GM12878 (cell line): ENCODE data around the gene OPA1. TPM values are rescaled to one million over a fixed set of nuclear protein-coding genes. Genes with fewer than 3 reads are reported as not detected.

Source experiments
- ATAC-seq: fragments of 200-7000 bp; cut with Tn5 transposase; 3 replicates; pipeline ENCODE4 v1.9.1; 2020; ENCODE audit warnings: mild to moderate bottlenecking, moderate library complexity
- BruUV-seq: library from RNA; stranded (reverse); fragments of 400-500 nt; replicated peaks from 2 replicates; lab custom pipeline; 2021; lab: Mats Ljungman, UMichigan
- CTCF ChIA-PET: fragments of 300-600 bp; sonication (Branson Sonifier 250); formaldehyde crosslinking; extraction: SDS; loops from one replicate; lab custom pipeline; 2021; ENCODE audit warnings: inconsistent platforms; lab: Yijun Ruan, JAX
- POLR2A ChIA-PET: fragments of 350-600 bp; formaldehyde crosslinking; extraction: SDS; loops from one replicate; lab custom pipeline; 2021; ENCODE audit warnings: inconsistent platforms; lab: Charles Lee
- RAD21 ChIA-PET: fragments of 300-600 bp; sonication (Branson Sonifier 250); formaldehyde crosslinking; loops from one replicate; lab custom pipeline; 2023; ENCODE audit warnings: antibody characterized with exemption; ENCODE audit not compliant: unreplicated experiment; lab: Charles Lee
- SMC1A ChIA-PET: fragments of 300-600 bp; sonication (Branson Sonifier 250); formaldehyde crosslinking; loops from one replicate; lab custom pipeline; 2023; ENCODE audit not compliant: unreplicated experiment, uncharacterized antibody; lab: Charles Lee
- DNase-seq: peaks from one replicate; pipeline ENCODE4 v3.0.0-alpha.2; 2011; ENCODE audit warnings: low read depth, low spot score
- FAIRE-seq: peaks from 3 replicates; lab custom pipeline; 2011; peaks lifted over from hg19 to GRCh38; lab: Jason Lieb, UNC
- H2AFZ ChIP-seq: 2 replicates; pipeline ENCODE4 v1.6.0; 2011; ENCODE audit warnings: low read depth, low read length, control low read depth; ENCODE audit not compliant: control insufficient read depth
- H3K27ac ChIP-seq: 2 replicates; pipeline ENCODE4 v1.5.1; 2011; ENCODE audit warnings: control low read depth; ENCODE audit not compliant: control insufficient read depth, insufficient read depth
- H3K27me3 ChIP-seq, 2 experiments: replicated peaks in 1 of 2; 2 replicates each; pipeline versions ENCODE4 v1.6.0 to v1.6.1; 2011; ENCODE audit warnings: low read length in 1 of 2; ENCODE audit not compliant: control insufficient read depth in 2 of 2, insufficient read depth in 2 of 2
- H3K36me3 ChIP-seq, 2 experiments: 2 replicates each; pipeline ENCODE4 v1.5.1; 2011; ENCODE audit warnings: low read length in 1 of 2; ENCODE audit not compliant: control insufficient read depth in 2 of 2, insufficient read depth in 2 of 2
- H3K4me1 ChIP-seq: 2 replicates; pipeline ENCODE4 v1.6.1; 2011; ENCODE audit warnings: mild to moderate bottlenecking, low read length, moderate library complexity, mixed read lengths; ENCODE audit not compliant: control insufficient read depth, insufficient read depth
- H3K4me2 ChIP-seq: 2 replicates; pipeline ENCODE4 v1.6.0; 2011; ENCODE audit warnings: control low read depth; ENCODE audit not compliant: control insufficient read depth, insufficient read depth
- H3K4me3 ChIP-seq: fragments of 200-600 bp; sonication (generic); 2 replicates; pipeline ENCODE4 v1.5.1; 2016
- H3K79me2 ChIP-seq: 2 replicates; pipeline ENCODE4 v1.6.0; 2011; ENCODE audit warnings: low read length; ENCODE audit not compliant: control insufficient read depth, insufficient read depth
- H3K9ac ChIP-seq: 2 replicates; pipeline ENCODE4 v1.8.0; 2011; ENCODE audit warnings: low read length, control low read depth, mixed read lengths; ENCODE audit not compliant: control insufficient read depth, insufficient read depth
- H3K9me3 ChIP-seq: replicated peaks from 3 replicates; pipeline ENCODE4 v1.5.1; 2011; ENCODE audit warnings: mild to moderate bottlenecking, low read length; ENCODE audit not compliant: control insufficient read depth, insufficient read depth
- H4K20me1 ChIP-seq: 2 replicates; pipeline ENCODE4 v1.6.0; 2011; ENCODE audit not compliant: control insufficient read depth, insufficient read depth
- EED ChIP-seq: sonication (generic); IDR thresholded peaks from 2 replicates; pipeline ENCODE4 v1.6.1; 2016; ENCODE audit warnings: antibody characterized with exemption, low read depth
- NFYA ChIP-seq: IDR thresholded peaks from 2 replicates; pipeline ENCODE4 v1.6.1; 2011; ENCODE audit warnings: low read depth, mild to moderate bottlenecking, low read length, improper control_type of control experiment, borderline replicate concordance
- RELA ChIP-seq: fragments of 450-650 bp; IDR thresholded peaks from 2 replicates; pipeline ENCODE4 v1.8.0; 2014; ENCODE audit warnings: borderline replicate concordance; ENCODE audit not compliant: partially characterized antibody
- SUPT20H ChIP-seq: IDR thresholded peaks from 2 replicates; pipeline ENCODE4 v1.6.1; 2011; ENCODE audit warnings: low read depth, mild to moderate bottlenecking, low read length, moderate library complexity, borderline replicate concordance; ENCODE audit not compliant: control insufficient read depth
- TAF1 ChIP-seq: IDR thresholded peaks from 2 replicates; pipeline ENCODE4 v1.6.1; 2011; ENCODE audit warnings: mild to moderate bottlenecking, low read depth, low read length, borderline replicate concordance
- TCF3 ChIP-seq: IDR thresholded peaks from 2 replicates; pipeline ENCODE4 v1.6.1; 2012; ENCODE audit warnings: low read depth, mild to moderate bottlenecking, low read length, borderline replicate concordance; ENCODE audit not compliant: insufficient read depth
- ZNF207 ChIP-seq: fragments of 450-650 bp; IDR thresholded peaks from 2 replicates; pipeline ENCODE4 v1.6.1; 2014; ENCODE audit warnings: antibody characterized with exemption, mild to moderate bottlenecking, borderline replicate concordance
- in situ Hi-C: fragments of 300-500 bp; cut with MboI; formaldehyde crosslinking; loops from 9 replicates; pipeline ENCODE4 v1.14.3; 2018; ENCODE audit warnings: mixed read lengths
- intact Hi-C: fragments of 100-400 bp; cut with micrococcal nuclease; formaldehyde crosslinking; loops from one replicate; pipeline ENCODE4 v1.14.2; 2022; ENCODE audit not compliant: unreplicated experiment
- polyA plus RNA-seq, 11 experiments: library from polyadenylated mRNA; depleted of rRNA in 4 of 11; unstranded in 6 of 11; stranded (reverse) in 5 of 11; fragments of >200 nt; fragmentation: Nextera tagmentation in 4 of 11; fragmentation: Illumina TruSeq in 1 of 11; extraction: Ambion mirVana in 4 of 11; extraction: Trizol in 1 of 11; gene quantifications; 1 replicate in 1 of 11; 2 replicates in 10 of 11; pipeline versions ENCODE4 v1.2.1 to v1.2.3, GENCODE V29; 2011 to 2016; ENCODE audit warnings: inconsistent platforms in 2 of 11, missing spikeins in 2 of 11, low read depth in 1 of 11
- total RNA-seq, 4 experiments: library from RNA; depleted of rRNA in 3 of 4; stranded (reverse); fragments of >200 nt in 3 of 4; fragmentation: Illumina TruSeq in 1 of 4; extraction: Trizol in 1 of 4; gene quantifications; 2 replicates each; pipeline versions ENCODE4 v1.2.1 to v1.2.3, GENCODE V29; 2013 to 2021
- TF ChIP-seq, protein P1 (sequence below): IDR thresholded peaks from 2 replicates; pipeline ENCODE4 v1.6.1; 2011; ENCODE audit warnings: low read depth, low read length, improper control_type of control experiment, borderline replicate concordance
- TF ChIP-seq, protein P2 (sequence below): fragments of 450-650 bp; IDR thresholded peaks from 2 replicates; pipeline ENCODE4 v1.6.1; 2016; ENCODE audit warnings: mild to moderate bottlenecking, moderate library complexity, borderline replicate concordance
- TF ChIP-seq, protein P3 (sequence below): fragments of 150-350 bp; IDR thresholded peaks from 2 replicates; pipeline ENCODE4 v1.6.1; 2016; ENCODE audit warnings: low read depth, low read length

OPA1 gene
- total and polyA plus RNA-seq, 10 of the 15 experiments (the other 5 are each of a cell fraction or from before 2014, with no cell fraction given): 14.7 to 108 (median 59.3) TPM

DNA sequence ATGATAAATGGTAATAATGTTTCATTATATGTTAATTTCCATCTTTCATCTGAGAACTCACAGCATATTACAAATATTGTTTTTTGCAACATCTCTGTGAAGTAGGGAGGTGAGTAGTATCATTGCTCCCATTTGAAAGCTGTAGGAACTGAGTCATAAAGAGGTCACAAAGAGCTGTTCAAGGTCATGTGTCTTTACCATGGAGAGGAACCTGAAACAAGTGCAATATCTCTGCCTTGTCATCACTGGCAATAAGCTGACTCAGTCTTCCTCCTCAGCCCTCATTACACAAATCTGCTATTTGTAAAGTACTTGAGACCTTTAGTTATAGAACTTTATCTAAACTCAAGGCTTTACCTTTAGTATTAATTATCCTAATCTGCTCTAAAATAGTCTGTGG, 33.9 kb upstream of the OPA1 start:
- SMC1A ChIA-PET: no interaction called here

More for the DNA sequence above, 33.9 kb upstream of the OPA1 start:
- no peak for ATAC-seq
- H3K4me3 ChIP-seq: no peak overlapping the region
- H3K4me2 ChIP-seq: no peak overlapping the region
- H3K36me3 ChIP-seq: no peaks in the 10 kb centered on the region
- TF ChIP-seq, protein P1, sequence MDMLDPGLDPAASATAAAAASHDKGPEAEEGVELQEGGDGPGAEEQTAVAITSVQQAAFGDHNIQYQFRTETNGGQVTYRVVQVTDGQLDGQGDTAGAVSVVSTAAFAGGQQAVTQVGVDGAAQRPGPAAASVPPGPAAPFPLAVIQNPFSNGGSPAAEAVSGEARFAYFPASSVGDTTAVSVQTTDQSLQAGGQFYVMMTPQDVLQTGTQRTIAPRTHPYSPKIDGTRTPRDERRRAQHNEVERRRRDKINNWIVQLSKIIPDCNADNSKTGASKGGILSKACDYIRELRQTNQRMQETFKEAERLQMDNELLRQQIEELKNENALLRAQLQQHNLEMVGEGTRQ: no peak
- TF ChIP-seq, protein P2, sequence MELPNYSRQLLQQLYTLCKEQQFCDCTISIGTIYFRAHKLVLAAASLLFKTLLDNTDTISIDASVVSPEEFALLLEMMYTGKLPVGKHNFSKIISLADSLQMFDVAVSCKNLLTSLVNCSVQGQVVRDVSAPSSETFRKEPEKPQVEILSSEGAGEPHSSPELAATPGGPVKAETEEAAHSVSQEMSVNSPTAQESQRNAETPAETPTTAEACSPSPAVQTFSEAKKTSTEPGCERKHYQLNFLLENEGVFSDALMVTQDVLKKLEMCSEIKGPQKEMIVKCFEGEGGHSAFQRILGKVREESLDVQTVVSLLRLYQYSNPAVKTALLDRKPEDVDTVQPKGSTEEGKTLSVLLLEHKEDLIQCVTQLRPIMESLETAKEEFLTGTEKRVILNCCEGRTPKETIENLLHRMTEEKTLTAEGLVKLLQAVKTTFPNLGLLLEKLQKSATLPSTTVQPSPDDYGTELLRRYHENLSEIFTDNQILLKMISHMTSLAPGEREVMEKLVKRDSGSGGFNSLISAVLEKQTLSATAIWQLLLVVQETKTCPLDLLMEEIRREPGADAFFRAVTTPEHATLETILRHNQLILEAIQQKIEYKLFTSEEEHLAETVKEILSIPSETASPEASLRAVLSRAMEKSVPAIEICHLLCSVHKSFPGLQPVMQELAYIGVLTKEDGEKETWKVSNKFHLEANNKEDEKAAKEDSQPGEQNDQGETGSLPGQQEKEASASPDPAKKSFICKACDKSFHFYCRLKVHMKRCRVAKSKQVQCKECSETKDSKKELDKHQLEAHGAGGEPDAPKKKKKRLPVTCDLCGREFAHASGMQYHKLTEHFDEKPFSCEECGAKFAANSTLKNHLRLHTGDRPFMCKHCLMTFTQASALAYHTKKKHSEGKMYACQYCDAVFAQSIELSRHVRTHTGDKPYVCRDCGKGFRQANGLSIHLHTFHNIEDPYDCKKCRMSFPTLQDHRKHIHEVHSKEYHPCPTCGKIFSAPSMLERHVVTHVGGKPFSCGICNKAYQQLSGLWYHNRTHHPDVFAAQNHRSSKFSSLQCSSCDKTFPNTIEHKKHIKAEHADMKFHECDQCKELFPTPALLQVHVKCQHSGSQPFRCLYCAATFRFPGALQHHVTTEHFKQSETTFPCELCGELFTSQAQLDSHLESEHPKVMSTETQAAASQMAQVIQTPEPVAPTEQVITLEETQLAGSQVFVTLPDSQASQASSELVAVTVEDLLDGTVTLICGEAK: no peak
- TF ChIP-seq ZNF207: no peak
- TF ChIP-seq, protein P3, sequence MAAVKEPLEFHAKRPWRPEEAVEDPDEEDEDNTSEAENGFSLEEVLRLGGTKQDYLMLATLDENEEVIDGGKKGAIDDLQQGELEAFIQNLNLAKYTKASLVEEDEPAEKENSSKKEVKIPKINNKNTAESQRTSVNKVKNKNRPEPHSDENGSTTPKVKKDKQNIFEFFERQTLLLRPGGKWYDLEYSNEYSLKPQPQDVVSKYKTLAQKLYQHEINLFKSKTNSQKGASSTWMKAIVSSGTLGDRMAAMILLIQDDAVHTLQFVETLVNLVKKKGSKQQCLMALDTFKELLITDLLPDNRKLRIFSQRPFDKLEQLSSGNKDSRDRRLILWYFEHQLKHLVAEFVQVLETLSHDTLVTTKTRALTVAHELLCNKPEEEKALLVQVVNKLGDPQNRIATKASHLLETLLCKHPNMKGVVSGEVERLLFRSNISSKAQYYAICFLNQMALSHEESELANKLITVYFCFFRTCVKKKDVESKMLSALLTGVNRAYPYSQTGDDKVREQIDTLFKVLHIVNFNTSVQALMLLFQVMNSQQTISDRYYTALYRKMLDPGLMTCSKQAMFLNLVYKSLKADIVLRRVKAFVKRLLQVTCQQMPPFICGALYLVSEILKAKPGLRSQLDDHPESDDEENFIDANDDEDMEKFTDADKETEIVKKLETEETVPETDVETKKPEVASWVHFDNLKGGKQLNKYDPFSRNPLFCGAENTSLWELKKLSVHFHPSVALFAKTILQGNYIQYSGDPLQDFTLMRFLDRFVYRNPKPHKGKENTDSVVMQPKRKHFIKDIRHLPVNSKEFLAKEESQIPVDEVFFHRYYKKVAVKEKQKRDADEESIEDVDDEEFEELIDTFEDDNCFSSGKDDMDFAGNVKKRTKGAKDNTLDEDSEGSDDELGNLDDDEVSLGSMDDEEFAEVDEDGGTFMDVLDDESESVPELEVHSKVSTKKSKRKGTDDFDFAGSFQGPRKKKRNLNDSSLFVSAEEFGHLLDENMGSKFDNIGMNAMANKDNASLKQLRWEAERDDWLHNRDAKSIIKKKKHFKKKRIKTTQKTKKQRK: no peak
- TF ChIP-seq EED: no peak
- no peak for TF ChIP-seq NFYA
- TF ChIP-seq TCF3: no peak
- TF ChIP-seq SUPT20H: no peak
- TF ChIP-seq TAF1: no peak
- no peak for TF ChIP-seq RELA
- FAIRE-seq: no peak
- H4K20me1 ChIP-seq: no peaks in the 10 kb centered on the region
- H3K9me3 ChIP-seq: no peaks in the 10 kb centered on the region
- no peaks in the 10 kb centered on the region for H3K79me2 ChIP-seq
- H3K4me1 ChIP-seq: no peaks in the 10 kb centered on the region
- DNase-seq: no peak
- no peak overlapping the region for H3K9ac ChIP-seq
- RAD21 ChIA-PET: no interaction called here
- no peak overlapping the region for H3K27ac ChIP-seq
- in situ Hi-C loops (no loop called here), intact Hi-C loops (no loop called here)
- BruUV-seq: no TSS peak
- CTCF ChIA-PET: no interaction called here
- POLR2A ChIA-PET: no interaction called here
- H3K27me3 ChIP-seq: no peaks in the 10 kb centered on the region
- no peak overlapping the region for H2AFZ ChIP-seq
